Vagina (tissue), 2 donors: ENCODE data around the gene PLRG1.

ENCODE experiments used
- POLR2A ChIP-seq, 2 donors: fragments of 450-650 bp; IDR thresholded peaks; one replicate each; pipeline ENCODE4 v1.6.1; 2017; ENCODE audit warnings: antibody characterized with exemption in 2 of 2, mild to moderate bottlenecking in 2 of 2, moderate library complexity in 2 of 2
- POLR2AphosphoS5 ChIP-seq, 2 donors: sonication (generic); formaldehyde crosslinking; IDR thresholded peaks; one replicate each; pipeline ENCODE4 v1.9.0; 2017; ENCODE audit warnings: antibody characterized with exemption in 2 of 2, mild to moderate bottlenecking in 2 of 2, low read depth in 1 of 2; ENCODE audit not compliant: insufficient read depth in 1 of 2
- TF ChIP-seq, protein P1 (sequence below), 3 experiments: fragments of 450-650 bp in 2 of 3; fragments of 200-600 bp in 1 of 3; sonication (generic) in 1 of 3; IDR thresholded peaks; one replicate each; pipeline ENCODE4 v1.5.1; 2017 to 2019; ENCODE audit warnings: antibody characterized with exemption in 3 of 3, mild to moderate bottlenecking in 2 of 3, moderate library complexity in 2 of 3

DNA sequence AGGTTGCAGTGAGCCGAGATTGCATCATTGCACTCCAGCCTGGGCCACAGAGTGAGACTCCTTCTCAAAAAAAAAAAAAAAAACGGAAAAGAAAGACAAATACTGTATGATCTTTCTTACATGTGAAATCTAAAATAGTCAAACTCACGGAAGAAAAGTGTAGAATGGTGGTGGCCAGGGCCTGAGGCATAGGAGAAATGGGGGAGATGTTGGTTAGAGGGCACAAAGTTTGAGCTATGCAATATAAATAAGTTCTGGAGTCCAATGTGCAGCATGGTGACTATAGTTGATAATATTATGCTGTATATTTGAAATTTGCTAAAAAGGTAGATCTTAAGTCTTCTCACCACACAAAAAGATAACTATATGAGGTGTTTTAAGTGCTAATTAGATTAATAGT is 41.7 kb upstream of the PLRG1 start:
- TF ChIP-seq, protein P1, sequence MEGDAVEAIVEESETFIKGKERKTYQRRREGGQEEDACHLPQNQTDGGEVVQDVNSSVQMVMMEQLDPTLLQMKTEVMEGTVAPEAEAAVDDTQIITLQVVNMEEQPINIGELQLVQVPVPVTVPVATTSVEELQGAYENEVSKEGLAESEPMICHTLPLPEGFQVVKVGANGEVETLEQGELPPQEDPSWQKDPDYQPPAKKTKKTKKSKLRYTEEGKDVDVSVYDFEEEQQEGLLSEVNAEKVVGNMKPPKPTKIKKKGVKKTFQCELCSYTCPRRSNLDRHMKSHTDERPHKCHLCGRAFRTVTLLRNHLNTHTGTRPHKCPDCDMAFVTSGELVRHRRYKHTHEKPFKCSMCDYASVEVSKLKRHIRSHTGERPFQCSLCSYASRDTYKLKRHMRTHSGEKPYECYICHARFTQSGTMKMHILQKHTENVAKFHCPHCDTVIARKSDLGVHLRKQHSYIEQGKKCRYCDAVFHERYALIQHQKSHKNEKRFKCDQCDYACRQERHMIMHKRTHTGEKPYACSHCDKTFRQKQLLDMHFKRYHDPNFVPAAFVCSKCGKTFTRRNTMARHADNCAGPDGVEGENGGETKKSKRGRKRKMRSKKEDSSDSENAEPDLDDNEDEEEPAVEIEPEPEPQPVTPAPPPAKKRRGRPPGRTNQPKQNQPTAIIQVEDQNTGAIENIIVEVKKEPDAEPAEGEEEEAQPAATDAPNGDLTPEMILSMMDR (IDR thresholded peaks at IDR 0.05) = no peak
- no peak for TF ChIP-seq POLR2A (IDR thresholded peaks at IDR 0.05)
- no peak for TF ChIP-seq POLR2AphosphoS5 (IDR thresholded peaks at IDR 0.05; ENCODE audit: insufficient read depth in 1 of 2, low read depth in 1 of 2)
